ENCODE data around the gene RER1. TPM values are rescaled to one million over a fixed set of nuclear protein-coding genes. Genes with fewer than 3 reads are reported as not detected.

The RER1 gene
- 118 TPM for total RNA-seq
- long read RNA-seq, transcript RER1-207 (6 exons, 2,469 nt) = minor isoform, 11 of 268 reads
- long read RNA-seq, transcript RER1-202 (7 exons, 1,404 nt) = minor isoform, 6 of 268 reads
- long read RNA-seq, transcript RER1-209 (7 exons, 3,044 nt) = major isoform, 155 of 268 reads
- long read RNA-seq, partial matches to known transcripts = 9 of 268 reads
- long read RNA-seq, other reads (novel, unspliced or antisense) = 87 of 268 reads

DNA sequence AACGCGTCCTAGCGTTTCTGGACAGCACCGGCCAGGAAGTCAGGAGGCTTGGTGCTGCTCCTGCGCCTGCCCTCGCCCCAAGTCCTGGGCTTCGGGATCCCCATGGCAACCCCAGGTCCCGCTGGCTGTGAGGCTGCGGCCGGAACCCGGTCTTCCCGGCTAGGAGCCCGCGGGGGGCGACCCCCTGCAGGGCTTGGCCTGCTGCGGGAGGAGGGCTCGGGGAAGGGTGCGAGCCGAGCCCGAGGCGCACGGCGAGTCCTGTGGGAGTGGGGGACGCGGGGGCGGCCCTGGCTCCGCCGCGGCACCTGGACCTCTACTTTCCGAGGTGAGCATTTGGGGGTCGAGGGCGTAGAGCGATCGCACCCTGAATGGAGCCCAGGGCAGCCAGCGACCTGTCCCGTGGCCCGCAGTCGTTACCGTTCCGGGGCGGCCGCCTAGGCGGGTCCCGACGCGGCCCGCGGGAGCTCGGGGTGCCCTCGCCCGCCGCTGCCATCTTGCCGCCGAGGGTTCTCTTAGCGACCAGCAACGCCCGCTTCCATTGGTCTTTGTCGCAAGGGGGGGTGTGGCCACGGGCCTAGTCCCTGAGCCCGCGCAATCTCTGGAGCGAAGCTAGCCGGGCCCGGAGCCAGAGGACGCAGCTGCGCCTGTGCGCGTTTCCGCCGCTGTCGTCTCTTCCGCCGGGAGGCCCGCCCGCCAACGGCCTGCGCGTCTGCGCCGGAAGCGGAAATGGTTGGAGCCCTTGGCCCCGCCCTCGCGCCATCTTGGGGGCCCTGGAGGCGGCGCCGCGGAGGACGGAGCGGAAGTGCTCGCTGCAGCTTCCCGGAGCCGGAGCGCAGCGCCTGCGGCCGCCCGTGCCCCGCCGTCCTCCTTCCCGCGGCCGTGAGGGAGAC is at the start of gene RER1, which contains the start of gene MORN1:
RER1 (plus strand) TSS at position 801 of the 890 bp plus-strand sequence. CDS start 3,950 bp downstream, outside the sequence.
MORN1 (minus strand) TSS at position 514 of the 890 bp plus-strand sequence; CDS start at position 493, 21 bp downstream.
- H3K4me1 ChIP-seq = peaks cover 23% of the 10 kb centered on the region

DNA sequence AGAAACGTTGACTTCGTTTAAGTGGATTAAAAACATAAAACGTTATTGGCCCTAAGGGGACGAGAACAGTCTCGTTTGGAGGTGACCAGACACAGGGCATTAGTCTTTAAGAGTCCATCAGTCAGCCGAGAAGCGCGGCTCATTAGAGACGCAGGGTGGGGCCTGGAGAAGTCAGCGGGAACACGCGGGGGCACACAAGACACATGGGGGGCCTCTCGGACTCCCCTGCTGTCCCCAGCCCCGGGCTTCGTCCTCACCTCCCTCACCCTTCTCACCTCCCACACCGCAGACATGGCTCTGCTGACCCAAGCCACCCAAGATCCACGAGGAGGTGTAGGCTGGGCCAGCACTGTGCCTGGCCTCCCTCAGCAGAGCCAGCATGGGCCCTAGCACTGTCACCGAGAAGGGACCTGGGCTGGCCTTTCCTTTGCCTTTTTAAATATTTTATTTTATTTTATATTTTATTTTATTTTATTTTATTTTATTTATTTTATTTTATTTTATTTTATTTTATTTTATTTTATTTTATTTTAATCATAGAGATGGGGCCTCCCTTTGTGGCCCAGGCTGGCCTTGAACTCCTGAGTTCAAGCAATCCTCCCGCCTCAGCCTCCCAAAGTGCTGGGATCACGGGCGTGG is 49.1 kb upstream of the RER1 start:
- no peak overlapping the region for H3K27ac ChIP-seq
- H3K9me3 ChIP-seq = no peaks in the 10 kb centered on the region
- DNase-seq = no peak
- H3K36me3 ChIP-seq = no peaks in the 10 kb centered on the region
- intact Hi-C loops (cut with DNase I) = no loop called here
- TF ChIP-seq, protein P1, sequence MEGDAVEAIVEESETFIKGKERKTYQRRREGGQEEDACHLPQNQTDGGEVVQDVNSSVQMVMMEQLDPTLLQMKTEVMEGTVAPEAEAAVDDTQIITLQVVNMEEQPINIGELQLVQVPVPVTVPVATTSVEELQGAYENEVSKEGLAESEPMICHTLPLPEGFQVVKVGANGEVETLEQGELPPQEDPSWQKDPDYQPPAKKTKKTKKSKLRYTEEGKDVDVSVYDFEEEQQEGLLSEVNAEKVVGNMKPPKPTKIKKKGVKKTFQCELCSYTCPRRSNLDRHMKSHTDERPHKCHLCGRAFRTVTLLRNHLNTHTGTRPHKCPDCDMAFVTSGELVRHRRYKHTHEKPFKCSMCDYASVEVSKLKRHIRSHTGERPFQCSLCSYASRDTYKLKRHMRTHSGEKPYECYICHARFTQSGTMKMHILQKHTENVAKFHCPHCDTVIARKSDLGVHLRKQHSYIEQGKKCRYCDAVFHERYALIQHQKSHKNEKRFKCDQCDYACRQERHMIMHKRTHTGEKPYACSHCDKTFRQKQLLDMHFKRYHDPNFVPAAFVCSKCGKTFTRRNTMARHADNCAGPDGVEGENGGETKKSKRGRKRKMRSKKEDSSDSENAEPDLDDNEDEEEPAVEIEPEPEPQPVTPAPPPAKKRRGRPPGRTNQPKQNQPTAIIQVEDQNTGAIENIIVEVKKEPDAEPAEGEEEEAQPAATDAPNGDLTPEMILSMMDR (IDR thresholded peaks at IDR 0.05) = no peak
- no peaks in the 10 kb centered on the region for H3K27me3 ChIP-seq
- ATAC-seq = no peak
- no peak overlapping the region for H3K4me3 ChIP-seq
- H3K4me1 ChIP-seq = no peaks in the 10 kb centered on the region

More for the DNA sequence above, at the start of gene RER1, which contains the start of gene MORN1:
- Histone ChIP-seq H3K36me3 (peaks cover 14% of the 10 kb centered on the region), H3K27ac (peak within 1 kb of the TSS; percentile 83), H3K27me3 (no peaks in the 10 kb centered on the region), H3K4me3 (peak within 1 kb of the TSS; percentile 96), H3K9me3 (no peaks in the 10 kb centered on the region)
- ATAC-seq = peak; percentile 97
- peak; percentile 100 for DNase-seq
- intact Hi-C loops (cut with DNase I) = no loop called here
- TF ChIP-seq, protein P1 (IDR thresholded peaks at IDR 0.05) = no peak

- ATAC-seq (no peak), DNase-seq (no peak)
- no peaks in the 10 kb centered on the region for H3K4me1 ChIP-seq
- intact Hi-C loops (cut with DNase I) = no loop called here
- no peaks in the 10 kb centered on the region for H3K27me3 ChIP-seq
- TF ChIP-seq, protein P1 (IDR thresholded peaks at IDR 0.05) = no peak
- no peak overlapping the region for H3K27ac ChIP-seq
- H3K4me3 ChIP-seq = no peak overlapping the region
- no peaks in the 10 kb centered on the region for H3K36me3 ChIP-seq
- H3K9me3 ChIP-seq = no peaks in the 10 kb centered on the region
Measured at GRCh38 chr1:2343023-2343935, 48.4 kb upstream of the RER1 start.

- Histone ChIP-seq H3K27me3 (no peaks in the 10 kb centered on the region), H3K9me3 (no peaks in the 10 kb centered on the region), H3K27ac (no peak overlapping the region), H3K4me3 (no peak overlapping the region), H3K4me1 (no peaks in the 10 kb centered on the region), H3K36me3 (no peaks in the 10 kb centered on the region)
- intact Hi-C loops (cut with DNase I) = no loop called here
- no peak for ATAC-seq
- TF ChIP-seq, protein P1 (IDR thresholded peaks at IDR 0.05) = no peak
- DNase-seq = no peak
Measured at GRCh38 chr1:2344121-2344681, 47.4 kb upstream of the RER1 start.

All from upper lobe of right lung (tissue), 1 donor.